Transverse colon (tissue), 4 donors: ENCODE results near the gene ANO7.

Source experiments
- CTCF ChIP-seq, 5 experiments: fragments of 200-600 bp in 3 of 5; fragments of 450-650 bp in 2 of 5; sonication (generic) in 3 of 5; IDR thresholded peaks; 1 replicate in 2 of 5; 2 replicates in 3 of 5; pipeline ENCODE4 v1.5.1; 2016 to 2017; ENCODE audit warnings: antibody characterized with exemption in 5 of 5, inconsistent platforms in 3 of 5, mild to moderate bottlenecking in 2 of 5, moderate library complexity in 1 of 5
- EP300 ChIP-seq: sonication (generic); formaldehyde crosslinking; IDR thresholded peaks from one replicate; pipeline ENCODE4 v1.6.1; 2017; ENCODE audit warnings: antibody characterized with exemption, low read depth
- POLR2A ChIP-seq: fragments of 450-650 bp; IDR thresholded peaks from one replicate; pipeline ENCODE4 v1.6.1; 2016; ENCODE audit warnings: antibody characterized with exemption, mild to moderate bottlenecking, moderate library complexity
- POLR2AphosphoS5 ChIP-seq, 3 donors: sonication (generic); formaldehyde crosslinking; IDR thresholded peaks; one replicate each; pipeline ENCODE4 v1.6.1; 2016; ENCODE audit warnings: antibody characterized with exemption in 3 of 3

- no peak for TF ChIP-seq CTCF (IDR thresholded peaks at IDR 0.05)
- TF ChIP-seq POLR2A, result no peak
- TF ChIP-seq POLR2AphosphoS5 (IDR thresholded peaks at IDR 0.05), result no peak
- no peak for TF ChIP-seq EP300
Observed at GRCh38 chr2:241142593-241142992, 45.9 kb upstream of the ANO7 start.
